Adrenal gland (tissue), 12 donors: Measurements from ENCODE around the gene PHF3. TPM values are rescaled to one million over a fixed set of nuclear protein-coding genes. Genes with fewer than 3 reads are reported as not detected.

Source experiments
- DNase-seq, 7 donors: peaks; one replicate each; pipeline ENCODE4 v3.0.0-alpha.2; 2019 to 2020
- H3K27ac ChIP-seq, 5 donors: fragments of 200-600 bp; sonication (generic) in 4 of 5; 1 replicate in 3 of 5; 2 replicates in 2 of 5; pipeline versions ENCODE4 v1.5.1 to v1.8.0; 2016 to 2020; ENCODE audit warnings: mild to moderate bottlenecking in 1 of 5
- H3K27me3 ChIP-seq: fragments of 200-600 bp; 2 replicates; pipeline ENCODE4 v1.8.0; 2021
- H3K36me3 ChIP-seq, 2 donors: fragments of 200-600 bp; replicated peaks in 1 of 2; 1 replicate in 1 of 2; 2 replicates in 1 of 2; pipeline versions ENCODE4 v1.5.1 to v1.8.0; 2018 to 2022
- H3K4me1 ChIP-seq, 2 donors: fragments of 200-600 bp; replicated peaks in 1 of 2; 1 replicate in 1 of 2; 2 replicates in 1 of 2; pipeline versions ENCODE4 v1.5.1 to v1.8.0; 2018 to 2021
- H3K4me3 ChIP-seq, 4 donors: fragments of 200-600 bp; sonication (generic) in 3 of 4; one replicate each; pipeline ENCODE4 v1.5.1; 2016 to 2018
- H3K9me3 ChIP-seq, 3 donors: fragments of 200-600 bp; sonication (generic) in 1 of 3; replicated peaks in 1 of 3; 1 replicate in 2 of 3; 2 replicates in 1 of 3; pipeline versions ENCODE4 v1.5.1 to v1.8.0; 2016 to 2021
- CTCF ChIP-seq, 6 experiments: fragments of 450-650 bp in 4 of 6; fragments of 200-600 bp in 2 of 6; sonication (generic) in 1 of 6; IDR thresholded peaks; 1 replicate in 5 of 6; 2 replicates in 1 of 6; pipeline versions ENCODE4 v1.5.1 to v1.8.0; 2016 to 2021; ENCODE audit warnings: antibody characterized with exemption in 6 of 6, mild to moderate bottlenecking in 2 of 6, moderate library complexity in 1 of 6
- POLR2A ChIP-seq, 2 donors: fragments of 450-650 bp; IDR thresholded peaks; one replicate each; pipeline ENCODE4 v1.6.1; 2017; ENCODE audit warnings: antibody characterized with exemption in 2 of 2, mild to moderate bottlenecking in 2 of 2, moderate library complexity in 1 of 2
- WGBS, 4 donors: extraction: QIAGEN DNeasy Blood & Tissue Kit in 2 of 4; methylation state at CpG; one replicate each; pipeline versions ENCODE4 v1.1.5 to v1.1.7; 2013 to 2017; 5-methylcytosine and 5-hydroxymethylcytosine counted together
- intact Hi-C, 2 donors: fragments of 100-400 bp; cut with DNase I; formaldehyde crosslinking; loops; one replicate each; pipeline versions ENCODE4 v1.14.1 to v1.15.0; 2022 to 2023
- polyA plus RNA-seq, 3 donors: library from polyadenylated mRNA; stranded (reverse); fragments of 200-250 nt in 2 of 3; fragments of 350-450 nt in 1 of 3; fragmentation: Illumina TruSeq in 1 of 3; extraction: RNeasy Lipid Tissue Mini Kit (QIAGEN cat#74804) in 1 of 3; gene quantifications; one replicate each; pipeline ENCODE4 v1.2.3, GENCODE V29; 2013 to 2014
- total RNA-seq, 9 donors: library from RNA; depleted of rRNA in 4 of 9; stranded (reverse); fragments of >200 nt in 4 of 9; fragments of 120-200 nt in 1 of 9; fragmentation: NEBNext Ultra II Directional in 1 of 9; extraction: Animal tissue kit (Norgen Biotek cat#: 25700) in 1 of 9; gene quantifications; one replicate each; pipeline versions ENCODE4 v1.1.0 to v1.2.4, GENCODE V29; 2013 to 2023
- donor health status: healthy with polysubstance abuse.
- donor health status: Bipolar disorder and iron deficiency.
- donor health status: DM: yes; HTN: yes; CAD: no.
- donor health status: DM: no; HTN: no; CAD: no.
- donor health status: DM: no; HTN: no; CAD: no.
- donor health status: DM: yes; HTN: yes; CAD: no.

PHF3 gene
- total and polyA plus RNA-seq, 12 donors = 9.7 to 104 (median 57.0) TPM

- Histone ChIP-seq H3K4me3 (no peak overlapping the region), H3K9me3 (no peaks in the 10 kb centered on the region), H3K4me1 (peaks cover 0 to 12% of the 10 kb centered on the region in 2 donors), H3K27me3 (no peaks in the 10 kb centered on the region), H3K36me3 (no peaks in the 10 kb centered on the region), H3K27ac (no peak overlapping the region)
- WGBS, 4 donors = 64 to 80% (median 79%) methylated on average over 6 of the region's 6 CpGs
- TF ChIP-seq CTCF (IDR thresholded peaks at IDR 0.05) (no peak), POLR2A (IDR thresholded peaks at IDR 0.05) (no peak)
- DNase-seq = no peak
- intact Hi-C loops = loop anchor here in 1 of 2 donors (5.0 kb wide), 1 partner anchor 167 kb away; no protein-coding TSS in a partner anchor
Measured at GRCh38 chr6:63600136-63600535, 35.5 kb upstream of the PHF3 start.

GRCh38 chr6:63609231-63609630 is 26.4 kb upstream of the PHF3 start:
- Histone ChIP-seq H3K36me3 (no peaks in the 10 kb centered on the region), H3K4me3 (no peak overlapping the region), H3K27ac (no peak overlapping the region), H3K27me3 (no peaks in the 10 kb centered on the region), H3K4me1 (no peaks in the 10 kb centered on the region), H3K9me3 (no peaks in the 10 kb centered on the region)
- DNase-seq = no peak
- 71 to 91% (median 81%) methylated on average over 1 of the region's 1 CpG for WGBS, 4 donors
- no peak for TF ChIP-seq POLR2A (IDR thresholded peaks at IDR 0.05)
- no peak for TF ChIP-seq CTCF (IDR thresholded peaks at IDR 0.05)
- intact Hi-C loops = no loop called here

- 38 to 80% (median 55%) methylated on average over 1 of the region's 1 CpG for WGBS, 4 donors
Measured at GRCh38 chr6:63610944-63611343, 24.7 kb upstream of the PHF3 start.

GRCh38 chr6:63611560-63611959 is 24.0 kb upstream of the PHF3 start:
- 95 to 100% (median 97%) methylated on average over 1 of the region's 1 CpG for WGBS, 4 donors
- Histone ChIP-seq H3K4me3 (no peak overlapping the region), H3K36me3 (no peaks in the 10 kb centered on the region), H3K9me3 (no peaks in the 10 kb centered on the region), H3K27me3 (no peaks in the 10 kb centered on the region), H3K27ac (no peak overlapping the region), H3K4me1 (no peaks in the 10 kb centered on the region)
- intact Hi-C loops = no loop called here
- no peak for DNase-seq
- TF ChIP-seq POLR2A (IDR thresholded peaks at IDR 0.05) (no peak), CTCF (IDR thresholded peaks at IDR 0.05) (no peak)

More at GRCh38 chr6:63610944-63611343, 24.7 kb upstream of the PHF3 start:
- Histone ChIP-seq H3K9me3 (no peaks in the 10 kb centered on the region), H3K27ac (no peak overlapping the region), H3K27me3 (no peaks in the 10 kb centered on the region), H3K4me1 (no peaks in the 10 kb centered on the region), H3K36me3 (no peaks in the 10 kb centered on the region), H3K4me3 (no peak overlapping the region)
- no peak for DNase-seq
- intact Hi-C loops = no loop called here
- TF ChIP-seq POLR2A (IDR thresholded peaks at IDR 0.05) (no peak), CTCF (IDR thresholded peaks at IDR 0.05) (no peak)
